K562 (cell line): ENCODE measurements around the gene SLC23A2.

Experiments
- MCM7 ChIP-seq, 2 experiments: fragments of 450-650 bp; IDR thresholded peaks; 2 replicates each; pipeline ENCODE4 v1.6.1; 2016 to 2018
- SMARCC2 ChIP-seq: fragments of 450-650 bp; IDR thresholded peaks from 2 replicates; pipeline ENCODE4 v1.6.1; 2017; ENCODE audit warnings: antibody characterized with exemption, moderate library complexity, mild to moderate bottlenecking, low read depth
- SNIP1 ChIP-seq: fragments of 450-650 bp; IDR thresholded peaks from 2 replicates; pipeline ENCODE4 v1.7.1; 2017; ENCODE audit warnings: low read depth, mild to moderate bottlenecking
- TCFL5 ChIP-seq: fragments of 250-450 bp; sonication (Bioruptor Pico); conservative IDR thresholded peaks from 2 replicates; pipeline ENCODE4 v1.6.1; 2021; ENCODE audit warnings: mild to moderate bottlenecking, moderate library complexity, matching md5 sums
- TF ChIP-seq, protein P1 (sequence below): sonication (generic); formaldehyde crosslinking; IDR thresholded peaks from 2 replicates; pipeline ENCODE4 v1.8.0; 2022; ENCODE audit warnings: mild to moderate bottlenecking, missing genetic modification reagents
- TF ChIP-seq, protein P2 (sequence below): fragments of 250-450 bp; sonication (Bioruptor Pico); IDR thresholded peaks from 2 replicates; pipeline ENCODE4 v1.5.0; 2021; ENCODE audit warnings: mild to moderate bottlenecking, borderline replicate concordance
- TF ChIP-seq, protein P3 (sequence below), 3 experiments: IDR thresholded peaks in 2 of 3; conservative IDR thresholded peaks in 1 of 3; 2 replicates each; pipeline ENCODE4 v1.5.1; 2011 to 2012; ENCODE audit warnings: low read length in 3 of 3, mild to moderate bottlenecking in 3 of 3, control low read depth in 2 of 3, improper control_type of control experiment in 1 of 3, inconsistent platforms in 1 of 3, low read depth in 1 of 3, mixed read lengths in 1 of 3, moderate library complexity in 1 of 3; ENCODE audit not compliant: insufficient read depth in 2 of 3
- TF ChIP-seq, protein P4 (sequence below): sonication (generic); formaldehyde crosslinking; IDR thresholded peaks from 2 replicates; pipeline ENCODE4 v1.9.0; 2022; ENCODE audit warnings: mild to moderate bottlenecking, missing genetic modification reagents

DNA sequence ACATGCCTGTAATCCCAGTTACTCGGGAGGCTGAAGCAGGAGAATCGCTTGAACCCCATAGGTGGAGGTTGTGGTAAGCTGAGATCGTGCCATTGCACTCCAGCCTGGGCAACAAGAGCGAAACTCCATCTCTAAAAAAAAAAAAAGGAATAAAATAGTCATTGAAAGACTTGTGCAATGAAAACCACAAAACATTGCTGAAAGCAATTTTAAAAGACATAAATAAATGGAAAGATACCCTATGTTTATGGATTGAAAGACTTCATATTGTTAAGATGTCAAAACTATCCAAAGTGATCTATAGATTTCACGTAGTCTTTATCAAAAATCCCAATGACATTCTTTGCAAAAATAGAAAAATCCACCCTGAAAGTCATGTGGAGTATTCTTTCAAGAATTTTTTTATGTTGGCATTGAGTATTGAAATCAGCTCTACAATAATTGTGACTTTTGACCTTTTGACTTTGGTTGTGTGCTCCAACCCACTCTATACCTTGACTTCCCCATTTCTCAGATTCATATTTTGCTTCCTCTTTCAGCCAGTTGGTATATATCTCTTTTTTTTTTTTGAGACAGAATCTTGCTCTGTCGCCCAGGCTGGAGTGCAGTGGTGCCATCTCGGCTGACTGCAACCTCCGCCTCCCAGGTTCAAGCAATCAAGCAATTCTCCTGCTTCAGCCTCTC is 45.5 kb upstream of the SLC23A2 start:
- TF ChIP-seq, protein P1, sequence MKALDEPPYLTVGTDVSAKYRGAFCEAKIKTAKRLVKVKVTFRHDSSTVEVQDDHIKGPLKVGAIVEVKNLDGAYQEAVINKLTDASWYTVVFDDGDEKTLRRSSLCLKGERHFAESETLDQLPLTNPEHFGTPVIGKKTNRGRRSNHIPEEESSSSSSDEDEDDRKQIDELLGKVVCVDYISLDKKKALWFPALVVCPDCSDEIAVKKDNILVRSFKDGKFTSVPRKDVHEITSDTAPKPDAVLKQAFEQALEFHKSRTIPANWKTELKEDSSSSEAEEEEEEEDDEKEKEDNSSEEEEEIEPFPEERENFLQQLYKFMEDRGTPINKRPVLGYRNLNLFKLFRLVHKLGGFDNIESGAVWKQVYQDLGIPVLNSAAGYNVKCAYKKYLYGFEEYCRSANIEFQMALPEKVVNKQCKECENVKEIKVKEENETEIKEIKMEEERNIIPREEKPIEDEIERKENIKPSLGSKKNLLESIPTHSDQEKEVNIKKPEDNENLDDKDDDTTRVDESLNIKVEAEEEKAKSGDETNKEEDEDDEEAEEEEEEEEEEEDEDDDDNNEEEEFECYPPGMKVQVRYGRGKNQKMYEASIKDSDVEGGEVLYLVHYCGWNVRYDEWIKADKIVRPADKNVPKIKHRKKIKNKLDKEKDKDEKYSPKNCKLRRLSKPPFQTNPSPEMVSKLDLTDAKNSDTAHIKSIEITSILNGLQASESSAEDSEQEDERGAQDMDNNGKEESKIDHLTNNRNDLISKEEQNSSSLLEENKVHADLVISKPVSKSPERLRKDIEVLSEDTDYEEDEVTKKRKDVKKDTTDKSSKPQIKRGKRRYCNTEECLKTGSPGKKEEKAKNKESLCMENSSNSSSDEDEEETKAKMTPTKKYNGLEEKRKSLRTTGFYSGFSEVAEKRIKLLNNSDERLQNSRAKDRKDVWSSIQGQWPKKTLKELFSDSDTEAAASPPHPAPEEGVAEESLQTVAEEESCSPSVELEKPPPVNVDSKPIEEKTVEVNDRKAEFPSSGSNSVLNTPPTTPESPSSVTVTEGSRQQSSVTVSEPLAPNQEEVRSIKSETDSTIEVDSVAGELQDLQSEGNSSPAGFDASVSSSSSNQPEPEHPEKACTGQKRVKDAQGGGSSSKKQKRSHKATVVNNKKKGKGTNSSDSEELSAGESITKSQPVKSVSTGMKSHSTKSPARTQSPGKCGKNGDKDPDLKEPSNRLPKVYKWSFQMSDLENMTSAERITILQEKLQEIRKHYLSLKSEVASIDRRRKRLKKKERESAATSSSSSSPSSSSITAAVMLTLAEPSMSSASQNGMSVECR (CRISPR knock-in tag) = no peak
- TF ChIP-seq, protein P2, sequence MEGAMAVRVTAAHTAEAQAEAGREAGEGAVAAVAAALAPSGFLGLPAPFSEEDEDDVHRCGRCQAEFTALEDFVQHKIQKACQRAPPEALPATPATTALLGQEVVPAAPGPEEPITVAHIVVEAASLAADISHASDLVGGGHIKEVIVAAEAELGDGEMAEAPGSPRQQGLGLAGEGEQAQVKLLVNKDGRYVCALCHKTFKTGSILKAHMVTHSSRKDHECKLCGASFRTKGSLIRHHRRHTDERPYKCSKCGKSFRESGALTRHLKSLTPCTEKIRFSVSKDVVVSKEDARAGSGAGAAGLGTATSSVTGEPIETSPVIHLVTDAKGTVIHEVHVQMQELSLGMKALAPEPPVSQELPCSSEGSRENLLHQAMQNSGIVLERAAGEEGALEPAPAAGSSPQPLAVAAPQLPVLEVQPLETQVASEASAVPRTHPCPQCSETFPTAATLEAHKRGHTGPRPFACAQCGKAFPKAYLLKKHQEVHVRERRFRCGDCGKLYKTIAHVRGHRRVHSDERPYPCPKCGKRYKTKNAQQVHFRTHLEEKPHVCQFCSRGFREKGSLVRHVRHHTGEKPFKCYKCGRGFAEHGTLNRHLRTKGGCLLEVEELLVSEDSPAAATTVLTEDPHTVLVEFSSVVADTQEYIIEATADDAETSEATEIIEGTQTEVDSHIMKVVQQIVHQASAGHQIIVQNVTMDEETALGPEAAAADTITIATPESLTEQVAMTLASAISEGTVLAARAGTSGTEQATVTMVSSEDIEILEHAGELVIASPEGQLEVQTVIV = no peak
- TF ChIP-seq, protein P3, sequence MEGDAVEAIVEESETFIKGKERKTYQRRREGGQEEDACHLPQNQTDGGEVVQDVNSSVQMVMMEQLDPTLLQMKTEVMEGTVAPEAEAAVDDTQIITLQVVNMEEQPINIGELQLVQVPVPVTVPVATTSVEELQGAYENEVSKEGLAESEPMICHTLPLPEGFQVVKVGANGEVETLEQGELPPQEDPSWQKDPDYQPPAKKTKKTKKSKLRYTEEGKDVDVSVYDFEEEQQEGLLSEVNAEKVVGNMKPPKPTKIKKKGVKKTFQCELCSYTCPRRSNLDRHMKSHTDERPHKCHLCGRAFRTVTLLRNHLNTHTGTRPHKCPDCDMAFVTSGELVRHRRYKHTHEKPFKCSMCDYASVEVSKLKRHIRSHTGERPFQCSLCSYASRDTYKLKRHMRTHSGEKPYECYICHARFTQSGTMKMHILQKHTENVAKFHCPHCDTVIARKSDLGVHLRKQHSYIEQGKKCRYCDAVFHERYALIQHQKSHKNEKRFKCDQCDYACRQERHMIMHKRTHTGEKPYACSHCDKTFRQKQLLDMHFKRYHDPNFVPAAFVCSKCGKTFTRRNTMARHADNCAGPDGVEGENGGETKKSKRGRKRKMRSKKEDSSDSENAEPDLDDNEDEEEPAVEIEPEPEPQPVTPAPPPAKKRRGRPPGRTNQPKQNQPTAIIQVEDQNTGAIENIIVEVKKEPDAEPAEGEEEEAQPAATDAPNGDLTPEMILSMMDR (IDR thresholded peaks at IDR 0.05 in 2 of 3, conservative IDR thresholded peaks at IDR 0.05 in 1 of 3; ENCODE audit: insufficient read depth in 2 of 3, low read depth in 1 of 3, low read length in 3 of 3) = no peak
- TF ChIP-seq, protein P4, sequence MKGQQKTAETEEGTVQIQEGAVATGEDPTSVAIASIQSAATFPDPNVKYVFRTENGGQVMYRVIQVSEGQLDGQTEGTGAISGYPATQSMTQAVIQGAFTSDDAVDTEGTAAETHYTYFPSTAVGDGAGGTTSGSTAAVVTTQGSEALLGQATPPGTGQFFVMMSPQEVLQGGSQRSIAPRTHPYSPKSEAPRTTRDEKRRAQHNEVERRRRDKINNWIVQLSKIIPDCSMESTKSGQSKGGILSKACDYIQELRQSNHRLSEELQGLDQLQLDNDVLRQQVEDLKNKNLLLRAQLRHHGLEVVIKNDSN (CRISPR knock-in tag) = no peak
- TF ChIP-seq MCM7 (IDR thresholded peaks at IDR 0.05) = no peak
- no peak for TF ChIP-seq SNIP1
- no peak for TF ChIP-seq SMARCC2
- no peak for TF ChIP-seq TCFL5 (CRISPR knock-in tag)
